HG03135 (cell line): Measurements from ENCODE around the gene USP31.

Experiments
- ATAC-seq: cut with Tn5 transposase; IDR thresholded peaks from one replicate; pipeline ENCODE4 v1.9.1; 2021; ENCODE audit warnings: mild to moderate bottlenecking, moderate library complexity; ENCODE audit not compliant: unreplicated experiment

Gene USP31

GRCh38 chr16:23132775-23133463, 16.3 kb downstream of the USP31 start:
- no peak for ATAC-seq

DNA sequence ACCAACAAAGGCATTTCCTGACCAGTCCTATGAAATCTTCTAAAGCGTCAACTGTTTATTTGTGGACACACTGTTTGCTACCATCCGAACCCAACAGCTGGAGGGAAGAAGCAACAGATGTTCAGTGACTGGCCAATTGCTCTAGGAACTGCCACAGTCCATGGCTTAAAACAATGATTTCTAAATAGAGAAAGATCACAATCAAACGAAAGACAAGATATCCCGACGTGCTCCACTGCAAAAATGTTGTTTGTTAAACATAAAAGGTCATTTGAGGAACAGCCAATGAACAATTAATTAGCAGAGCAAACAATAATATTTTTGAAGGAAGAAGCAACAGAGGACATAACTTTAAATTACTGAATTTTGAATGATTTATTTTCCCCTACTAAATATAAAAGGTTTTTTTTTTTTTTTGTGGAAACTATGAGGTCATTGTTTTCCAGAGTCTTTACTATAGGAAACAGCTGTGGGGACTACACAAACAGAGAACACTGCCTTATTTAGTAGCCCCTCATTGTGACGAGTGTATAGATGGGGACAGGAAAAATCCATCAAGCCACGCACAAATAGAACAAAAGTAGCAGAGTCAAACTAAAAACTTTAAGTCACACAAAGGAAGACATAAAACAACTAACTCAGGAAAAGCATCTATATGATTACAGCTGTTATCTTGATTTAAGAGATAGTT, 17.2 kb downstream of the USP31 start:
- ATAC-seq = no peak

DNA sequence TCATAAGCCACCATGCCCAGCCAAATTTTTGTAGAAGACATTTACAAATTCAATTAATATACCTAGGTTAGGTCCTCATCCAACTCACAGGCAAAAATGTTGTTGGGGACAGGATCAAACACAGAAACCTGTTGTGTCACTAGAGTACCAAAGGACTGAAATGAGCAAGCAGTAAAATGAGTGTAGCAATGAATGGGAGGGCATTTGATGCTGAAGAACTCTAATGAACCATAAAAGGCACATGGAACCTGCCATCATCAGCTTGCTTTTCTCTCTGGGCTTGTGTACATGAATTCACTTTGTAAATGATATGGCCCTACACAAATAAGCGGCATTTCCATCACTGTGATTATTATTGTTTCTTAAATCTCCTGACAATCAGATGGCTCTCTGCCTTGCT, 17.8 kb downstream of the USP31 start:
- ATAC-seq = no peak

GRCh38 chr16:23131036-23131435, 18.2 kb downstream of the USP31 start:
- no peak for ATAC-seq

DNA sequence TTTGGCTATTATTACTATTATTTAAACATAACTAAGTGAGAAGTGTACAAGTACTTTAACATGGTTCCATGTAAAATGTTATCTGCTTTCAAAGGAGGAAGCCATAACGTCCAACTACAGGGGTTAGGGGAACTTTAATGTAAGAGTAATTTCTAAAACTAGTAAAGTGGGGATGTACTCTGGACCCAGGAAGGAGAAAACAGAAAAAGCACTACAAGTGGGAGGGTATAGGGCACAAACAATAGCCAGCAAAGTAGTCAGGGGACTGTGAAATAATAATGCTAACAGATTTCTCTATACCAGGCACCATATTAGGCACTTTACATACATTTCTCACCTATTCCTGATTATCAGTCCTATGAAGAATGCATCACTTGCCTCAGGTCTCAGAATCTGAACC, 19.6 kb downstream of the USP31 start:
- no peak for ATAC-seq

DNA sequence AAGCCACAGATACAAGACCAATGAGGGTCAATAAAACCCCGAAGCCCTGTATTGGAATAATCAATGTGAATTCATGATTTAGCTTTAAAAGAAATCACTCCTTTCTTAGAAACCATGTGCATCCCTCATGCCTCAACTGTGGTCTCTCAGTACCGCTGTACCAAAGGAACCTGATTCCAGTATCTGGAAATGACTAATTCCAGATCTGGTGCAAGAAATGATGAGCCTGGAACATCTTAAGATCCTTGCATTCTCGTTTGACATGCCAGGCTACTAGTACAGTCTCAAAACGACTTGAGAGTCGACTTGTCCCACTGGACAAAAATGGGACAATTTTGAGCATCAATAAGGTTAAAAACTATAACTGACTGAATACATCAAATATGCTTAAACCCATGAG, 21.2 kb downstream of the USP31 start:
- no peak for ATAC-seq

DNA sequence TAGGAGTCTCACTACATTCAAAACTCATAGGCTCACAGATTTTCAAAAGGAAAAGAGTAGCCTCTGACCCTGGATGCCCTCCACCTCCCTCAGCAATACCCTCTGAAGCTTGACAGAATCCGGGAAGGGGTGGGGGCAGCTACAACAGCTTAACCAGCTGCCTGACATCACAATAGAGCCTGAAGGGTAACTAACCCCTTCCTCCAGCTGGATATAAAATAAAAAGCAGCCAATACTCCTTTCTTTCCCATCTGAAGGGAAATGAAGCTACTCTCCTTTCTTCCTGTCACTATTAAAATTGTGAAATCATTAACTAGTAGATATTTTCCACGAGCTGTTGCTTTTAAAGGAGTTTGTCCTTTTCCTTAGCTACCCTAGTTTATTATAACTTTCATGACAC, 24.0 kb downstream of the USP31 start:
- no peak for ATAC-seq

GRCh38 chr16:23124315-23124714, 24.9 kb downstream of the USP31 start:
- no peak for ATAC-seq

GRCh38 chr16:23122144-23122543, 27.1 kb downstream of the USP31 start:
- ATAC-seq = no peak

GRCh38 chr16:23121024-23121423, 28.2 kb downstream of the USP31 start:
- ATAC-seq = no peak

DNA sequence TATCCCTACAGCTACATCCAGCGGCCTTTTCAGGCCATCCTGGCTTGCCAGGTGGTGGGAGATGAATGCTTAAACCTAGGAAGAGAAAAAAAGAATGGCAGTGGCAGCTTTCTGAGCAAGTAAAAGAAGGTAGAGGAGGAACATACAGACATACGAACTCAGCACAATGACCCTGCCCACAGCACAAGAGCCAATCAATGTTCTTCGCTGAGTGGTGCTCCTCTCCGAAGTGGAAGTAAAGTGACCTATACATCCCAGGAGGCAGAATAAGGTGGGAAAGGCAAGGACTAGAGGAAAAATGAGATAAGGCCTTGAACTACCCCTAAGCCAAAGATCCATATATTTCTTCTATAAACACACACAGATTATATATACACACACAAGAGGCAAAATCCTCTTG, 28.7 kb downstream of the USP31 start:
- no peak for ATAC-seq

DNA sequence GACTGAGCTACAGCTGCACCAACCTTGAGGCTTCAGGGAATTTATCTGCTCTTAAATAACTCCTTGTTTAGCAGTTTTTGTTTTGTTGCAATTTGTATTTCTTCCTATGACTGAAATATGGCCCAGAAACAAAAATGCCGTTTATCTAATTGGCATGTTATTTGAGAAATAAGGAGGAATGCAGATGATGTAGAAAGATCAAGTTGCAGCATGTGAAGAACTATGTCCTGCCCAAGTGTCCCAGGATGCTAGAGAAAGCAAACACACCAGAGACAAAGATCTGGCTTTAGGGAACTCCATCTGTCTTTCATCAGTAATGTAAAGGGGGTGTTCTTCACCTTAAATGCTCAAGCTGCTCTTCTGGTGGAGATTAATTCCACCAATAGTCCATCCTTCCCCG, 29.7 kb downstream of the USP31 start:
- no peak for ATAC-seq

DNA sequence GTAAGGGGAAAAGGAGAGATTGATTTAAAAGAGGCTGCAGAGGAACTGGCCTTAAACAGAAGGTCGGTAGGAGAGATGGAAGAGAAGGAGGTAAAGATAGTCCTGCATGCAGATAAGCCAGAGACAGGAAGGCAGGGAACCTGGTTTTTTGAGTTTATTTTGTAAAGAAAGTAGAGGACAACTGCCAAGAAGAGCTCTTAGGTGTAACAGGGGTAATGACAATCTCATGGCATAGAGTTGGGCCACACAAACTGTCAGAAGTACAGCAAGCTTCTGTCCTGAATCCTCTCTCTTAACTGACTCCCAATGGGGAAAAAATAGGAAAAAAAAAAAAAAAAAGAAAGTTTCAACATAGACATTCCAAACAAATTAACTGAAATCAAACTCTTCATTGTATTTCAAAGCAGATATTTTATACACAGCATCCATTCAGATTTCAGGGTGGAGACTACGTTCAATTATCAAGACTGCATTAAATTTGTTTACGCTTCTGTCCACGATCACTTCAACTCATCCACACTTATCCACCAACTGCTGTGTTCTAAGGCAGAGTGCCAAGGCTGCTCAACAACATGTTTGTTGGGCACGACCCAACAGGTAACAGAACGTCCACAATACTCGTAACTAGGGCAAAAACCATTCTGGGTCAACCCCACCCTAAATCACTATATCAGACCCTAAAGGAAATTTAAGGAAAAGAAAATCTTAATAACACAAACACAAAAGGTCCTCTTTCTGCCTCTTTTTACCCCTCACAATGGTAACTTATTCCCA, 34.9 kb downstream of the USP31 start:
- no peak for ATAC-seq

DNA sequence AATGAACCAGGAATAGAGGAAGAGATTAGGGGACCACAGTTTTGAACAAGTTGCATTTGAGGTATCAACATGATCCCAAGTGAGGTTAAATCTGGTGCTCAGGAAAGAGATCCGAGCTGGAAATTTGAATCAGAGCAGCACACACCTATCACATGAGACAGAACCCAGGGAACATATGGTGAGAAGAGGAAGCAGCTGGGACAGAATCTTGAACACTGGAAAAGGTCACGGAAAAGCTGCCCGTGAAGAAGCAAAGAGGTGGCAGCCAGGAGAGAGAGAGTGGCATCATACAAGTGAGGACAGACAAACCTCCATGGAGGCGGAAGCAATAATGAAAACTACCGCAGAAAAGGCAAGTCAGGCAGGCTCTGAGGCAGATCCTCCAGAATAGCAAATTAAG, 36.1 kb downstream of the USP31 start:
- ATAC-seq = no peak

- no peak for ATAC-seq
Observed at GRCh38 chr16:23110257-23110899, 38.9 kb downstream of the USP31 start.

DNA sequence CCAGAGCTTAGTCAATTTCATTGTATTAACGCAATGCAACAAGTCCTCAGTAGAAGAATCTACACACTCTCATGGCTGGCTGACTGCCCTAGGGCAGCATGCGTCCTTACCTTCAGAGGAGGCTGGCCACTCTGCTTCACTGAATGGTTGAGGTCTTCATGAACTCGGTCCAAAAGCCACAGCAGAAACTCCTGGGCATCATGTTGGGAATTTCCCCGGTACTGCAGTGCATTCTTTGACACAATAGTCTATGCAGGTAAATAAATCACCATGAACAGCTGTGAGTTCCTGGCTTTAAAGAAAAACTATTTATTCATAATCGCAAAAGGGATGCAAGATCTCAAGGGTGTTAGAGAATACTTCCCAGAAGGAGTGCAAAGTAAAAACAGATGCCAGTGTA, 41.3 kb downstream of the USP31 start:
- ATAC-seq = no peak

- ATAC-seq = no peak
Observed at GRCh38 chr16:23107117-23107516, 42.1 kb downstream of the USP31 start.

GRCh38 chr16:23105309-23105708, 43.9 kb downstream of the USP31 start:
- no peak for ATAC-seq

DNA sequence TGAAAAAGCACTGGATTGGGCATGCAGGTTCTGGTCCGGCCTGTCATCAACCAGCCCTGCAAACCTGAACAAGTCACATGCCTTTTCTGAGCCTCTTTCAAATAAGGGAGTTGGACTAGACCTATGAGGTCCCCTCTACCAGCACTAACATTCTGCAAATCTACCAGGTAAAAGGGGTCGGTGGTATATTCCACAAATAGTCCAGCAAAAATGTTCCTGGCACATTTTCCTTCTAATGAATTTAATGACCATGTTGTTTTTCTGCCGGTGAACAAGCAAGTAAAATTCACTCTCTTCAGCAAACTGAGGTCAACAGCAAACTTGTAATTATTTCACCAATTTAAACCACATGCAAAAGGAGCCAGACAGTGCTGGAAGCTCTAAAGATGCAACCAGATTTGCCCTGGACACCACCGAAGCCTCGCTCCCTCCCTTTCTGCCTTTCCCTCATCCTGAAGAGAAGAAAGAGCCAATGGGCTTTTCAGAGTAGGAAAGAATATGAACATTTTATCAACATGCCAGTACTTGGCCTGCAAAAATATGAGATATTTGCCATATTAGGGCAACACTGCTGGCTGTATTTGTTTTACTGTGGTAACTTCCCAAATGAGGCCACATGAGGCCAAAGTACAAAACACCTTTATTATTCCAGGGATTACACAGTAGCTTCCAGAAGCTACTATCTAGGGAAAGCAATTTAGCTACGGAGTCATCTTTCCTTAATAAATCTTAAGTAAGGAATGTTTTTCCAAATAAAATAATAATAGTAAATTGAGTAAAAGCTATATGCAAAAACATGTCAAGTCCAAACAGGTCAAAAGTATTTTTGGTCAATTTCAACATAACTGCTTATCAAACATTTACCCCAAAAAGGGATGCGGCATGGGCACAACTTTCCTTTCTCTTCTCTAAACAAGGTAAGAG, 45.0 kb downstream of the USP31 start:
- no peak for ATAC-seq

- no peak for ATAC-seq
Observed at GRCh38 chr16:23103603-23104002, 45.6 kb downstream of the USP31 start.
